Esophagus squamous epithelium (tissue), 4 donors: Measurements from ENCODE around the gene IFITM2.
"Not testable (repeated sequence)": the region's sequence is repeated elsewhere in the genome, so short reads cannot be mapped to it uniquely, and the experiment has no call there.

Experiments
- POLR2A ChIP-seq, 4 donors: fragments of 450-650 bp; IDR thresholded peaks; one replicate each; pipeline ENCODE4 v1.6.1; 2017; ENCODE audit warnings: antibody characterized with exemption in 4 of 4, mild to moderate bottlenecking in 4 of 4, moderate library complexity in 3 of 4
- TF ChIP-seq, protein P1 (sequence below), 6 experiments: fragments of 450-650 bp in 4 of 6; fragments of 200-600 bp in 2 of 6; sonication (generic) in 2 of 6; IDR thresholded peaks; one replicate each; pipeline ENCODE4 v1.5.1; 2016 to 2019; ENCODE audit warnings: antibody characterized with exemption in 6 of 6, mild to moderate bottlenecking in 4 of 6, moderate library complexity in 4 of 6

DNA sequence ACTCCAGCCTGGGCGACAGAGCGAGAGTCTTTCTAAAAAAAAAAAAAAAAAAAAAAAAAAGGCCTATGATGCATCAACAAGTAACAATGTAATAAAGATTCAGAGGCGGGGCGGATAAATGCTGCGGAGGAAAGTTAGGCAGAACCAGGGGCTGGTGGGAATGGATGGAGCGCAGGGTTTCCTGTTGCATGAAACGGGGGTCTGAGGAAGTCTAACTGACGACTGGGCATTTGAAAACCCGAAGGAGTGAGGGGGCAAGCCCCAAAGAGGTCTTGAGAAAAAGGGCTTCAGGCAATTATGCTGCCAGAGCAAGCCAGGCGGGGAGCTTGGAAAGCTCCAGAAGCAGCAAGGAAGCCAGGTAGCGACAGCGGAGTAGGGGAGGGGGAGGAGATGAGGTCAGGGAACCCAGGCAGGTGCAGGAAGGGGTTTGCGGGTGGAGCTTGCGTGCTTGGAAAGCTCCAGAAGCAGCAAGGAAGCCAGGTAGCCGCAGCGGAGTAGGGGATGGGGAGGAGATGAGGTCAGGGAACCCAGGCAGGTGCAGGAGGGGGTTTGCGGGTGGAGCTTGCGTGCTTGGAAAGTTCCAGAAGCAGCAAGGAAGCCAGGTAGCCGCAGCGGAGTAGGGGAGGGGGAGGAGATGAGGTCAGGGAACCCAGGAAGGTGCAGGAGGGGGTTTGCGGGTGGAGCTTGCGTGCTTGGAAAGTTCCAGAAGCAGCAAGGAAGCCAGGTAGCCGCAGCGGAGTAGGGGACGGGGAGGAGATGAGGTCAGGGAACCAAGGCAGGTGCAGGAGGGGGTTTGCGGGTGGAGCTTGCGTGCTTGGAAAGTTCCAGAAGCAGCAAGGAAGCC, 20.4 kb upstream of the IFITM2 start:
- TF ChIP-seq, protein P1, sequence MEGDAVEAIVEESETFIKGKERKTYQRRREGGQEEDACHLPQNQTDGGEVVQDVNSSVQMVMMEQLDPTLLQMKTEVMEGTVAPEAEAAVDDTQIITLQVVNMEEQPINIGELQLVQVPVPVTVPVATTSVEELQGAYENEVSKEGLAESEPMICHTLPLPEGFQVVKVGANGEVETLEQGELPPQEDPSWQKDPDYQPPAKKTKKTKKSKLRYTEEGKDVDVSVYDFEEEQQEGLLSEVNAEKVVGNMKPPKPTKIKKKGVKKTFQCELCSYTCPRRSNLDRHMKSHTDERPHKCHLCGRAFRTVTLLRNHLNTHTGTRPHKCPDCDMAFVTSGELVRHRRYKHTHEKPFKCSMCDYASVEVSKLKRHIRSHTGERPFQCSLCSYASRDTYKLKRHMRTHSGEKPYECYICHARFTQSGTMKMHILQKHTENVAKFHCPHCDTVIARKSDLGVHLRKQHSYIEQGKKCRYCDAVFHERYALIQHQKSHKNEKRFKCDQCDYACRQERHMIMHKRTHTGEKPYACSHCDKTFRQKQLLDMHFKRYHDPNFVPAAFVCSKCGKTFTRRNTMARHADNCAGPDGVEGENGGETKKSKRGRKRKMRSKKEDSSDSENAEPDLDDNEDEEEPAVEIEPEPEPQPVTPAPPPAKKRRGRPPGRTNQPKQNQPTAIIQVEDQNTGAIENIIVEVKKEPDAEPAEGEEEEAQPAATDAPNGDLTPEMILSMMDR (IDR thresholded peaks at IDR 0.05), result not testable (repeated sequence)
- not testable (repeated sequence) for TF ChIP-seq POLR2A (IDR thresholded peaks at IDR 0.05)
